Smooth muscle cell (in vitro differentiated cells): Measurements from ENCODE around the gene SPATA46. TPM values are rescaled to one million over a fixed set of nuclear protein-coding genes. Genes with fewer than 3 reads are reported as not detected.

ENCODE experiments used
- DNase-seq: peaks from one replicate; lab custom pipeline; 2025; ENCODE audit not compliant: unreplicated experiment; lab: John Stamatoyannopoulos, UW
- H2AFZ ChIP-seq: fragments of 200-600 bp; sonication (generic); 2 replicates; pipeline ENCODE4 v1.6.0; 2016; ENCODE audit warnings: antibody characterized with exemption, low read depth, mild to moderate bottlenecking
- H3F3A ChIP-seq: fragments of 200-600 bp; sonication (generic); 2 replicates; pipeline ENCODE4 v1.6.0; 2017; ENCODE audit warnings: antibody characterized with exemption, low read depth
- H3K27ac ChIP-seq: fragments of 200-600 bp; sonication (generic); 2 replicates; pipeline ENCODE4 v1.5.1; 2016; ENCODE audit warnings: low read depth, mild to moderate bottlenecking
- H3K27me3 ChIP-seq: fragments of 200-600 bp; sonication (generic); 2 replicates; pipeline ENCODE4 v1.6.1; 2016; ENCODE audit warnings: low read depth, mild to moderate bottlenecking
- H3K36me3 ChIP-seq: fragments of 200-600 bp; sonication (generic); 2 replicates; pipeline ENCODE4 v1.5.1; 2016; ENCODE audit warnings: low read depth
- H3K4me1 ChIP-seq: fragments of 200-600 bp; sonication (generic); 2 replicates; pipeline ENCODE4 v1.5.1; 2016; ENCODE audit warnings: low read depth
- H3K4me2 ChIP-seq: fragments of 200-600 bp; sonication (generic); 2 replicates; pipeline ENCODE4 v1.6.0; 2016; ENCODE audit warnings: mild to moderate bottlenecking
- H3K4me3 ChIP-seq: fragments of 200-600 bp; sonication (generic); 2 replicates; pipeline ENCODE4 v1.5.1; 2016; ENCODE audit warnings: mild to moderate bottlenecking
- H3K79me2 ChIP-seq: fragments of 200-600 bp; sonication (generic); 2 replicates; pipeline ENCODE4 v1.6.0; 2016; ENCODE audit warnings: low read depth, mild to moderate bottlenecking
- H3K9ac ChIP-seq: fragments of 200-600 bp; sonication (generic); 2 replicates; pipeline ENCODE4 v1.6.0; 2016; ENCODE audit warnings: low read depth
- H3K9me3 ChIP-seq: fragments of 200-600 bp; sonication (generic); replicated peaks from 2 replicates; pipeline ENCODE4 v1.5.1; 2016; ENCODE audit warnings: low read depth
- H4K20me1 ChIP-seq: fragments of 200-600 bp; sonication (generic); 2 replicates; pipeline ENCODE4 v1.6.0; 2016; ENCODE audit warnings: low read depth
- WGBS: methylation state at CpG from one replicate; pipeline ENCODE4 v1.1.7; 2016; ENCODE audit warnings: low lambda C conversion rate; 5-methylcytosine and 5-hydroxymethylcytosine counted together
- polyA plus RNA-seq: library from polyadenylated mRNA; unstranded; fragments of >200 nt; fragmentation: Nextera tagmentation; extraction: Ambion mirVana; gene quantifications from 2 replicates; pipeline ENCODE4 v1.2.1, GENCODE V29; 2016
- total RNA-seq: library from RNA; depleted of rRNA; stranded (reverse); fragments of >200 nt; gene quantifications from 2 replicates; pipeline ENCODE4 v1.2.3, GENCODE V29; 2014
- TF ChIP-seq, protein P1 (sequence below): fragments of 200-600 bp; sonication (generic); IDR thresholded peaks from 2 replicates; pipeline ENCODE4 v1.5.1; 2017; ENCODE audit warnings: borderline replicate concordance, mild to moderate bottlenecking, antibody characterized with exemption; ENCODE audit not compliant: insufficient read depth, poor library complexity, severe bottlenecking

The SPATA46 gene
- total and polyA plus RNA-seq, 2 experiments from 2014 or later, result not detected

DNA sequence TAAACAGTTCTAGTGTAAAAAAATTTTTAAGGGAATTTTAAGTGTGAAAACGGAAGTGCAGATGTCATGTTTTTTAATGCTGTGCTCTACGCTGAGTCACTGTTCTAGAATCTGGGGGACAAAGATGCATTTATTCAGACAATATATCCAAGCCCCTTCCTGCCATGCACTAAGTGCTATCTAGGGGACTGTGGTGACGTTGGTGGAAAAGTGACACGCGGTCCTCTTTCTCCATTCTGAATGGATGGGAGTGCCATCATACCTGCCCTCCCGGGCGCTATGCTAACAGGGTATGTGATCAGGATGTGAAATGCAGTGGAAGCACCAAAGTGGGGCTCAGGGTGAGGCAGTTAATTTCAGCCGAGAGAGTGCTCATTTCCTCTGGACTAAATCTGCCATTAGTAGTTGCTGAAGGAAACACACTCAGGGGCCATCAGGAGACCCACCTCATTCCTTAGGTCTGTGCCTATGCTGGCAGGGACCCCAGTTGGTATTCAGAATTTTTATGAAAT lies 11.5 kb upstream of the SPATA46 start:
- WGBS, result 93% methylated on average over 8 of the region's 8 CpGs
- TF ChIP-seq, protein P1, sequence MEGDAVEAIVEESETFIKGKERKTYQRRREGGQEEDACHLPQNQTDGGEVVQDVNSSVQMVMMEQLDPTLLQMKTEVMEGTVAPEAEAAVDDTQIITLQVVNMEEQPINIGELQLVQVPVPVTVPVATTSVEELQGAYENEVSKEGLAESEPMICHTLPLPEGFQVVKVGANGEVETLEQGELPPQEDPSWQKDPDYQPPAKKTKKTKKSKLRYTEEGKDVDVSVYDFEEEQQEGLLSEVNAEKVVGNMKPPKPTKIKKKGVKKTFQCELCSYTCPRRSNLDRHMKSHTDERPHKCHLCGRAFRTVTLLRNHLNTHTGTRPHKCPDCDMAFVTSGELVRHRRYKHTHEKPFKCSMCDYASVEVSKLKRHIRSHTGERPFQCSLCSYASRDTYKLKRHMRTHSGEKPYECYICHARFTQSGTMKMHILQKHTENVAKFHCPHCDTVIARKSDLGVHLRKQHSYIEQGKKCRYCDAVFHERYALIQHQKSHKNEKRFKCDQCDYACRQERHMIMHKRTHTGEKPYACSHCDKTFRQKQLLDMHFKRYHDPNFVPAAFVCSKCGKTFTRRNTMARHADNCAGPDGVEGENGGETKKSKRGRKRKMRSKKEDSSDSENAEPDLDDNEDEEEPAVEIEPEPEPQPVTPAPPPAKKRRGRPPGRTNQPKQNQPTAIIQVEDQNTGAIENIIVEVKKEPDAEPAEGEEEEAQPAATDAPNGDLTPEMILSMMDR, result no peak
- Histone ChIP-seq H3F3A (no peaks in the 10 kb centered on the region), H3K27me3 (no peaks in the 10 kb centered on the region), H3K27ac (no peak overlapping the region), H2AFZ (no peak overlapping the region), H3K9me3 (no peaks in the 10 kb centered on the region), H4K20me1 (no peaks in the 10 kb centered on the region), H3K9ac (no peak overlapping the region), H3K79me2 (no peaks in the 10 kb centered on the region), H3K36me3 (no peaks in the 10 kb centered on the region), H3K4me3 (no peak overlapping the region), H3K4me1 (peaks cover 41% of the 10 kb centered on the region), H3K4me2 (no peak overlapping the region)
- DNase-seq, result no peak

DNA sequence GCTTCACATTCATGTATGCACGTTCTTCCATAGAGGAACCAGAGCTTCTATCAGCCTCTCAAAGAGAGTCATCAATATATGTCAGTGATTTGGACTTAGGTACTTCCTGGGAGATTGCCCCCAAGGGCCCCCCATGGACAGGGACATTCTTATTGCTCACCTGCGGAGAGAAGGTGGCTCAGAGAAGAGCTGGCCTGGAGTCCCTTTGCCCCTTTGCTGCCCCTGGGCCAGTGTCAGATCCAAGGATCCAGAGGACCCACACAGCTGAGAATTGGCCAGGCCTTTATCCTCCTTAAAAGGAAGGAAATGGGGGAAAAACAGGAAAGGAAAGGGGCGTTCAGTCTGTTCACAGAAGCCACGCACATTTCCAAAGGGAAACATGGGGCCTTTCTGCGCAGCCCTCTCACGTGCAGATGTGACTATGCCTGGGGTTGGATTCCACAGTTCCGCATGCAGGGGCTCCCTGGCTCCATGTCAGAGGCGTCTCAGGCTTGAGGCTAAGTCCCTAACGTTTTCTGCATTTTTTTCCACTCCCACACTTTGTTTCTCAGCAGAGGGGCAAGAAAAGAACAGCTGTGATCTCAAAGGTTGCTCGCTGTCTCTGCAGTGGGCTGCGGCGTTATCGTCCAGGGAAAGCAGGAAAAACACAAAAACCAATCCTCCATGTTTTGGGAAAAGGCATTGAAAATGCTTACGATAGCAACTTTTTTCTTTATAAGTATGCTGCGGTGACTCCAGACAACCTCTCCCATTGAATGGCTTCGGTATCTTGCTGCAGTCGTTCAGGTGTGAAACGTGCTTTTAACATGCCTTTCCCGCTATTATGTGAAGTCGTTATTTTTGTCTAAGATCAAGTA lies 10.8 kb upstream of the SPATA46 start:
- Histone ChIP-seq H4K20me1 (no peaks in the 10 kb centered on the region), H3K79me2 (no peaks in the 10 kb centered on the region), H3F3A (no peaks in the 10 kb centered on the region), H3K36me3 (no peaks in the 10 kb centered on the region), H3K4me3 (no peak overlapping the region), H3K27me3 (no peaks in the 10 kb centered on the region), H2AFZ (no peak overlapping the region), H3K4me2 (no peak overlapping the region), H3K27ac (no peak overlapping the region), H3K4me1 (peaks cover 38% of the 10 kb centered on the region), H3K9me3 (no peaks in the 10 kb centered on the region), H3K9ac (no peak overlapping the region)
- no peak for DNase-seq
- TF ChIP-seq, protein P1, result no peak
- WGBS, result 78% methylated on average over 20 of the region's 20 CpGs

DNA sequence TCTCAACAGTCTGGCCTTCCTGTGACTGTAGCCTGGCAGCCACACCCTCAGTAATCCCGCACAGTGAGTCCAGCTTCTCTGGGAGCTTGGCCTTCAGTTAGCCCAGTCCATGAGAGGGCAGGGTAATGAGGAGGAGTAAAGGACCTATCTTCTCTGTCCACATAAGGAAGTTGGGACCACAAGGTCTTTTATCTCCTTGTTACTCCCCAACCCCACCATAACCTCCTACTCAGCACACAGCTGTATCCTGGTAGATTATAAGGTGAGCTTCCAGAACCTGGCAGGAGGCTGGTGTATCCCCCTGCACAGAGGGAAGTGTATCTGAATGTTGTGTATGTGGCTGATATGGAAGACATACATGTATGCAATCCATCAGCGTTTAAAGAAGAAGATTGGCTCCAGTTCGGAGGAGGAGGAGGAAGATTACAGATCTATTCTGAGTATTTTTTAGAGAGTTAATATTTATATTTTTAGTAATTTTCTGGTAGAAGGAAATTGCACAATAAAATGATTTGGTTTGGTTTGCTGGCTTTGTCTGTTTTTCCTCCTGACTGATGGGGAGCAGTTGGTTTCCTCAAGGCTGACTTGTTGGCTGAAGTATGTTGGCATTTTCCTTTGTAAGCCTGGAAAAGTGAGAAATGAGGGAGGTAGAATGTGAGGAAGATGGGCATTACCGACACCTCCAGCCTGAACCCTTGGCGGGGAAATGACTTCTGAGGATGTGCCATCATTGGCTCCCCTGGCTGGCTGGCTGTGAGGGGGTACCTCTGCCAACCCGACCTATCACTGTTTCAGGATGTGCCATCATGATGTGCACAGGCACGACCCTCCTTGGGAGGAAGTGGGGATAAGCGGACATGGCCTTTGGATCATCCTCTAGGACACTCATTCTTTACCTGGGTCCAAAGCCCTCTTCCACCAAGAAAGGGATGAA lies 9.9 kb upstream of the SPATA46 start:
- H3K9ac ChIP-seq, result no peak overlapping the region
- no peak overlapping the region for H3K27ac ChIP-seq
- no peaks in the 10 kb centered on the region for H4K20me1 ChIP-seq
- TF ChIP-seq, protein P1, result no peak
- H3K27me3 ChIP-seq, result no peaks in the 10 kb centered on the region
- DNase-seq, result no peak
- no peaks in the 10 kb centered on the region for H3F3A ChIP-seq
- H3K79me2 ChIP-seq, result no peaks in the 10 kb centered on the region
- H2AFZ ChIP-seq, result no peak overlapping the region
- 90% methylated on average over 8 of the region's 8 CpGs for WGBS
- no peak overlapping the region for H3K4me2 ChIP-seq
- peaks cover 30% of the 10 kb centered on the region for H3K4me1 ChIP-seq
- H3K4me3 ChIP-seq, result no peak overlapping the region
- no peaks in the 10 kb centered on the region for H3K36me3 ChIP-seq
- no peaks in the 10 kb centered on the region for H3K9me3 ChIP-seq
